WTC11 (cell line): ENCODE measurements around the gene SLC25A10.

ENCODE experiments used
- CREB1 ChIP-seq: sonication (generic); formaldehyde crosslinking; IDR thresholded peaks from 2 replicates; pipeline ENCODE4 v1.8.0; 2023; ENCODE audit warnings: mild to moderate bottlenecking, missing genetic modification reagents
- CTCF ChIP-seq: fragments of 200-600 bp; IDR thresholded peaks from 2 replicates; pipeline ENCODE4 v1.8.0; 2022; ENCODE audit warnings: antibody characterized with exemption
- E2F4 ChIP-seq: sonication (generic); formaldehyde crosslinking; IDR thresholded peaks from 2 replicates; pipeline ENCODE4 v1.8.1; 2022; ENCODE audit warnings: low read depth, mild to moderate bottlenecking, moderate library complexity, missing genetic modification reagents, borderline replicate concordance
- FOXJ3 ChIP-seq: sonication (generic); formaldehyde crosslinking; IDR thresholded peaks from 2 replicates; pipeline ENCODE4 v1.9.0; 2021; ENCODE audit warnings: missing genetic modification reagents, mild to moderate bottlenecking, borderline replicate concordance
- GABPB1 ChIP-seq: sonication (generic); formaldehyde crosslinking; IDR thresholded peaks from 2 replicates; pipeline ENCODE4 v1.8.1; 2023; ENCODE audit warnings: mild to moderate bottlenecking, missing genetic modification reagents
- JUN ChIP-seq: sonication (generic); formaldehyde crosslinking; IDR thresholded peaks from 2 replicates; pipeline ENCODE4 v1.8.0; 2023; ENCODE audit warnings: mild to moderate bottlenecking, missing genetic modification reagents
- MAX ChIP-seq: sonication (generic); formaldehyde crosslinking; IDR thresholded peaks from 2 replicates; pipeline ENCODE4 v1.8.0; 2022; ENCODE audit warnings: mild to moderate bottlenecking, missing genetic modification reagents
- NR3C1 ChIP-seq: sonication (generic); formaldehyde crosslinking; conservative IDR thresholded peaks from 2 replicates; pipeline ENCODE4 v1.8.1; 2023; ENCODE audit warnings: low read depth, mild to moderate bottlenecking, missing genetic modification reagents
- PRDM15 ChIP-seq: sonication (generic); formaldehyde crosslinking; IDR thresholded peaks from 2 replicates; pipeline ENCODE4 v1.8.0; 2022; ENCODE audit warnings: missing genetic modification reagents
- SP1 ChIP-seq: sonication (generic); formaldehyde crosslinking; conservative IDR thresholded peaks from 2 replicates; pipeline ENCODE4 v1.8.1; 2022; ENCODE audit warnings: missing genetic modification reagents
- TEAD4 ChIP-seq: sonication (generic); formaldehyde crosslinking; IDR thresholded peaks from 2 replicates; pipeline ENCODE4 v1.8.0; 2022; ENCODE audit warnings: mild to moderate bottlenecking, missing genetic modification reagents
- ZNF416 ChIP-seq: fragments of 250-450 bp; sonication (Bioruptor Pico); IDR thresholded peaks from 2 replicates; pipeline ENCODE4 v1.9.0; 2021; ENCODE audit warnings: mild to moderate bottlenecking, inconsistent platforms
- ZNF671 ChIP-seq: fragments of 250-450 bp; sonication (Bioruptor Pico); IDR thresholded peaks from 2 replicates; pipeline ENCODE4 v1.8.0; 2021; ENCODE audit warnings: mild to moderate bottlenecking

- no peak for TF ChIP-seq CTCF
- TF ChIP-seq CREB1 (CRISPR knock-in tag), result no peak
- TF ChIP-seq ZNF416 (CRISPR knock-in tag), result no peak
- no peak for TF ChIP-seq NR3C1
- no peak for TF ChIP-seq FOXJ3 (CRISPR knock-in tag)
- TF ChIP-seq ZNF671 (CRISPR knock-in tag), result no peak
- TF ChIP-seq SP1 (CRISPR knock-in tag), result no peak
- no peak for TF ChIP-seq MAX (CRISPR knock-in tag)
- TF ChIP-seq PRDM15, result no peak
- TF ChIP-seq GABPB1 (CRISPR knock-in tag), result no peak
- TF ChIP-seq E2F4 (CRISPR knock-in tag), result no peak
- no peak for TF ChIP-seq TEAD4 (CRISPR knock-in tag)
- TF ChIP-seq JUN (CRISPR knock-in tag), result no peak
Measured at GRCh38 chr17:81707725-81708646, 4.1 kb upstream of the SLC25A10 start.
